Esophagus mucosa (tissue), 1 donor: Measurements from ENCODE around the gene SCNN1A. TPM values are rescaled to one million over a fixed set of nuclear protein-coding genes. Genes with fewer than 3 reads are reported as not detected.
A peak's percentile ranks its signal among the peaks of the same experiment; 100 is the strongest.
"Not testable (repeated sequence)": the region's sequence is repeated elsewhere in the genome, so short reads cannot be mapped to it uniquely, and the experiment has no call there.

Experiments used
- ATAC-seq: fragments of 200-7000 bp; cut with Tn5 transposase; one replicate; pipeline ENCODE4 v1.9.1; 2020
- total RNA-seq: library from RNA; stranded (reverse); gene quantifications from one replicate; pipeline ENCODE4 v1.2.4, GENCODE V29; 2023
- donor health status: DM: yes; HTN: yes; CAD: no.

Gene SCNN1A
- total RNA-seq, 1 donor from 2014 or later, result 142 TPM

DNA sequence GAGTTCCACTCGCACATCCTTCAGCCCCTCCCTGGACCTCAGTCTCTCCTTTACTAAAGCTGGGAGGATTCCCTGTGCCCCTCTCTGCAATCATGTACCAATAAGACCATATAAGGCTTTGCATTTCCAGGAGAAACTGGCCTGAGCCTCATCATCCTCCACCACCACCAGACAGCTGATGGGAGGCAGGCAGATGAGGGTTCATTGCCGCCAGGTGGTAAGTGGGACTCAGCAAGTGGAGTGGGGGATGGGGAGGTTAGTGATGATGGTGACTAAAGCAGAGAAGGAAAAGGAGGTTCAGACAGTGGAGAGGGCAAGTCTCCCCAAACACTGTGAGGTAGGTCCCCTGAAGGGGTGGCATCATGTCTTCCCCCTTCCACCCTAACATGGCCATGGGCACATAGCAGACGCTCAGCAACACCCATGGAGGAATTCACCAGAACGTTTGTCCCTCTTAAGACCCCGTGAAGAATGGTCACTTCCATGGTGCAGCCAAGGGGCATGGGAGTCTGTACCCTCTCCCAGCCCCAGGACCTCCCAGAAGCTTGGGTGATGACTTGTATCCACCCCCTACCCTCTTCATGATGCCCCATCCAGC, 29.0 kb downstream of the SCNN1A start:
- ATAC-seq, result no peak

DNA sequence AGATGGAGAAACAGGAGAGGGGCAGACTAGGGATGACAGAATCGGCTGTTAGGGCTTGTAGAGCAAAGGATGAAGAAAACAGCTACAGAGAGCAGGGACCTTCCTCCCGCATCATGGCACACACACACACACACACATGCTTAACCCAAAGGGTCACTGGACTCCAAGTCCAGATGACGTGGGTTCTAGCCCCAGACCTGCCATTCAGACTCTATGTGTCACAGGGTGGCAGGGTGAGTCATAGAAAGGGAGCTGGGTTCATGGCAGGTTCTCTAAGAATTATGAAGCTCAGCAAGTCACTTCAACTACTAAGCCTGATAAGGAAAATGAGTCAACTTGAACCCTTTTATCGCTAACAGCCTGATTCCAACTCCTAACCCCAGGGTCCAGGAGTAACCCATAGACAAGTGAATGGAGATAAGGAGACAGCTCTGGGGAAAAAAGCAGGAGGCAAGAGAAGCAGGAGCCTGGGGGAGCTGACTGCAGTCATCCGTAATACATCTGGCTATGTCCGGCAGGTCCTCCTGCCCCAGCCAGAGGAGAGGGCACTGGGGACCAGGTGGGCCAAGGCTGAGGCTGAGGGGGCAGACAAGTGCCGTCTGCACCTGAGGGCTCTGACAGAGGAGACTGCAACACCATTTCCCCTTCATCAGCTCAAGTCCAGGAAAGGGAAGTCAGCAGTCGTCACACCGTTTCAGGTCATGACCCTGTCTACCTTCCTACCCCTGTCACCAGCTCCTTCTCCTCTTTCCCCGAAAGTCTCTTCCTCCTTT, 29.9 kb downstream of the SCNN1A start:
- ATAC-seq, result peak; percentile 53

DNA sequence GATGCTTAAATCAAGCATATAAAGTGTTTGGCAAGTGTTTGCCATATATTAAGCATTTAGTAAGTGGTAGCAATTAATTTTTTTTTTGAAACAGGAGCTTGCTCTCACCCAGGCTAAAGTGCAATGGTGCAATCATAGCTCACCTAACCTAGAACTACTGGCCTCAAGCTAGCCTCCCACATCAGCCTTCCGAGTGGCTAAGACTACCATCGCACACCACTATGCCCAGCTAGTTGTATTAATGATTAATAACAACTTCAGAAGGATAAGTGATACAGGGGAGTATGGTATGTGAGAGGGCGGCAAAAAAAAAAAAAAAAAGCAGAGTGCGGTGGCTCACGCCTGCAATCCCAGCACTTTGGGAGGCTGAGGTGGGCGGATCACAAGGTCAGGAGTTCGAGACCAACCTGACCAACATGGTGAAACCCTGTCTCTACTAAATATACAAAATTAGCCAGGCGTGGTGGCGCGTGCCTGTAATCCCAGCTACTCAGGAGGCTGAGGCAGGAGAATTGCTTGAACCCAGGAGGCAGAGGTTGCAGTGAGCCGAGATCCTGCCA, 31.2 kb downstream of the SCNN1A start:
- not testable (repeated sequence) for ATAC-seq

- ATAC-seq, result no peak
Observed at GRCh38 chr12:6343518-6343917, 31.8 kb downstream of the SCNN1A start.

DNA sequence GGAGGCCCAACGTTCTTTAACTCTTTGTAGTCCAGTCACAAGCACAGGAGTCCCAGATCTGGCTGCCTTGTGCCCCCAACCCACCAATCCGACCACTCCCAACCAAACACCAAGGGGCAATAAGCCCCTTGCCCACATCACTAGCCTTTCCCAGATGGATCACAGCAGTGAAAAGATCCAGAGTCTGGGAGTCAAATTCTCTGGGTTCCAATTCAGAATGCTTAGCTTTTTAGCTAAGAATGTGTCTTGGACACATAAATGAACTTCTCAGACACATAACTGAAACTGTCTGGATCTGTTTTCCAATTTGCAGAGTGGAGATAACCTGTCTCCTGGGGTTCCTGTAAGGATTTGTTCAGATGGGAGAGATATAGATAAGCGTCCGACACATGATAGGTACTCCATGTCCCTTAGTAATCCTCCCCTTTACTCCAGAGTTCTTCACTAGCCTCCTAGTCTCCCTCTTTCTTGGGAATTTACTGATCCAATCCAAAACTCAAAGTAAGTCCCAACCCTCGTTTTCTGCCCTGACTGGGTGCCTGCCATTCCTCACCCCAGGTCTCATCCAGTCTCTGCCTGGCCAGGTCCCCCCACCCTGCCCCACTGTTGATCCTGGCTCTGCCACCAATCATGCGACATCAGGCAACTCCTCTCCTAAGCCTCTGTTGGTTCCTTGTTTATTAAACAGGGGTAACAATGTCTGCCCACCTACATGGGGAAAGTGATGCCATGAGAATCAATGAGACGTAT, 33.0 kb downstream of the SCNN1A start:
- ATAC-seq, result no peak

DNA sequence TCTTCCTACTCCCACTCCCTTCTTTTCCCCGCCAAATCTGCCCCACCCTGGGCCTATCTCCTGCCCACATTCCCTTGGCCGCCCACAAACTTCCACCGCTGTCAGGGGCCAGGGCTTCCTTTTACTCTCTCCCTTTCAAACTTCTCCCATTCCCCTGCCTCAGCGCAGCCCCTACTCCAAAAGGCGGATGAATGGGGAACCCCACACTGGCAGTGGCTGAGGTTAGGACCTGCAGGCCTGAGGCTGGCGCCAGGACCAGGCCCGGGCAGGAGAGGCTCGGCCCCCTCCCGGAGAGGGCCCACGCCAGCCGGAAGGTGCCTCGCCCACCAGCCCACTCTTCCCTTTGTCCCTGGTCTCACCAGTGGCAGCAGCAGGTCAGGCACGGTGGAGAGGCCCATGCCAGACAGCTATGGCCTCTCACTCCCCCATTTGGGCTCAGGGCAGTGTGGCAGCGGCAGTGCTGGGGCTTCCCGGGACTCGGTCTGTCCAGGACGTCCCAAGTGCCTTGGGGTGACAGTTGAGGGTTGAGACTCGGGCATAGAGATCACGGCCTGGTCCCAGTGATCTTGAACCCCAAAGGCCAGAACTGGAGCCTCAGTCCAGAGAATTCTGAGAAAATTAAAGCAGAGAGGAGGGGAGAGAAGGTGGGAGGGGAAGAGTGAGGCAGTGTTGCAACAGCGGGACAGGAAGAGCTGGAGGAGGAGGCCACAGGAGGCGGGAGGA, 33.8 kb downstream of the SCNN1A start, which contains the start of gene TNFRSF1A:
TSS of gene TNFRSF1A (minus strand) at position 660 of the 723 bp plus-strand sequence. CDS start at position 398, 262 bp downstream.
- ATAC-seq, result peak; percentile 56

- no peak for ATAC-seq
Observed at GRCh38 chr12:6340745-6341416, 34.5 kb downstream of the SCNN1A start.

- no peak for ATAC-seq
Observed at GRCh38 chr12:6340032-6340638, 35.2 kb downstream of the SCNN1A start.

DNA sequence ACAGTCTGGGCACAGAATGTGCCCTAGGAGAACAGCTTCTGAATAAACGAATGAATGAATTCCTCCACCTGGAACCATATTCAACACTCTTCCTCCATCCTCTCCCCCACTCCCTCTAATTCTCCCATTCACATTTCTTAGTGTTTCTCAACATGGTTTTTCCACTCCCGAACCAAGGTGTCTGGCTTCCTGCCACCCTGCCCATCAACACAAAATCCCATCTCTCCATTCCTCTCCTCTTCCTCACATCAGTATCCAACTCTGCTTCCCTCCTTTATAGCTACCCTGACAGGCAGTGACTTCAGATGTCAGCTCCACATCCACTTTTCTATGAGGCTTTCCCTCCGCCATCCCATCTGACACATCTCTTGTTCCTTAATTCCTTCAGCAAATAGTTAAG, 36.4 kb downstream of the SCNN1A start:
- ATAC-seq, result no peak

GRCh38 chr12:6338536-6338935, 36.8 kb downstream of the SCNN1A start:
- ATAC-seq, result not testable (repeated sequence)

- ATAC-seq, result no peak
Observed at GRCh38 chr12:6337958-6338433, 37.4 kb downstream of the SCNN1A start.

- ATAC-seq, result peak; percentile 3
Observed at GRCh38 chr12:6336889-6337853, 38.2 kb downstream of the SCNN1A start.

DNA sequence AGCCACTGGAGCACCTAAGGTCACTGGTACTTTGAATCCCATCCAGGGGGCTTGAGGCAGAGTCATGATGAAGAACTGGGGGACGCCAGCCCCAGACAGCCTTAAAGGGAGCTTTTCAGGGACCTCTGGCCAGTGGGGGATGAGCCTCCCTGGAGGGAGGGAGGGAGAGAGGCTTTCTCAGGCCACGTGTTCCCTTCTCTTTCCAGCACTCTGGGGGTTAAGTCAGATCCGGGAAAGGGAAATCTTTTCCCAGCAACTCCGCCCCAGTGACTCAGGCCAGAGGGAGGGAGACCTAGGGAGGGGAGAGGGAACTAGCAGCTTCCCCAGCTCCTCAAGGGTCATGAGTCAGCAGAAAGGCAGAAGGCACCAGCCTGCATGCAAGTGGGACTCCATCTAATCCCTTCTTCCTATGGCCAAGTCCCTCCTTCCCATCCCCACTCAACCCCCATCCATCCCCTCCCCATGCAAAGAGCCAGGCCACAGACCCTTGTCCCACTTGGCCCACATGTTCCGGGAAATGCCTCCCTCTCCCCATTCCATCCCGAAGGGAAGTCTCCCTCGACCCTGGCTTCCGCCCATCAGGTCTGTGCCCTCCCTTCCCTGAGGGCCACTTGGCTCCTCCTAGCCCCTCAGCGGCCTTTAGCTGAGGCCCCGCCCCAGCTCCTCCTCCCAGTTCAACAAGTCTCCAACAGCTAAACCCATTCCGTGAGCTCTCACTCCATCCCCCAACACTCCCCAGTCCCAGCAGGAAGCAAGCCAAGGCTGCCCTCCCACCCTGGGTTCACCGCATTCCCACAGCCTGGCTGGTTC, 39.1 kb downstream of the SCNN1A start:
- ATAC-seq, result peak; percentile 73

GRCh38 chr12:6335451-6336078, 39.8 kb downstream of the SCNN1A start:
- ATAC-seq, result peak; percentile 47

DNA sequence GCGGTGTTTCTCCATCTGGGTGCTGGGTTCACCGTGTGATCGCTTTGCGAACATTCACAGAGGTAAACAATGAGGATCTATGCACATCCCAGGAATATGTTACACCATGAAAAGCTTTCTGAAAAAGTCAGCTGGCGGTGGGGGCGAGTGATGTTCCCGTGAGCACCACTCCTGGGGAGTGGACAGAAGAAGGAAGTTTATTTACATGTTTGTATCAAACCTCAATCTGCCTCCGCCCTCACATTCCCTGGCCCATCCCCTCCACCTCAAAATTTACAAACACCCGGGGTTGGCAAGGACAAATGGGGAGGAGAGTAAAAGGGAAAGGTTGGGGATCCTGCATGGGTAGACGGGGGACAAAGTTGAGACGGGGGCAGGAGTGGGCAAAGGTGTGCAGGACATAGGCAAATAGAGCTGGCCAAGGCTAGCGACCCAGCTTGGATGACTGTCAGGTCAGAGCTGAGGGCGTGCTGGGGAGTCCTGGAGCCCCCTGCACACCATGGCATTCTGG, 40.4 kb downstream of the SCNN1A start:
- ATAC-seq, result no peak

DNA sequence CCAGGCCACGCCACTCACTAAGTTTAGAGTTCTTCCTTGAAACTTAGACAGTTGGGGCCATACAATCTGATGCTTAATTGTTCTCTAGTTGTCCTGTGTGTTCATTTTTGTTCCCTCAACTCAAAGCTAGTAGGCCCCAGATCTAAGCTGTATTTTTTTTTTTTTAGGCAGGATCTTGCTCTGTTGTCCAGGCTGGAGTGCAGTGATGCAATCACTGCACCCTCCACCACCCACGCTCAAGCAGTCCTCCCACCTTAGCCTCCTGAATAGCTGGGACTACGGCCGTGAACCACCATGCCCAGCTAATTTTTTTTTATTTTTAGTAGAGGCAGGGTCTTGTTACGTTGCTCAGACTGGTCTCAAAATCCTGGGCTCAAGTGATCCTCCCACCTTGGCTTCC, 41.0 kb downstream of the SCNN1A start:
- ATAC-seq, result no peak

GRCh38 chr12:6333566-6333965, 41.8 kb downstream of the SCNN1A start:
- peak; percentile 2 for ATAC-seq

DNA sequence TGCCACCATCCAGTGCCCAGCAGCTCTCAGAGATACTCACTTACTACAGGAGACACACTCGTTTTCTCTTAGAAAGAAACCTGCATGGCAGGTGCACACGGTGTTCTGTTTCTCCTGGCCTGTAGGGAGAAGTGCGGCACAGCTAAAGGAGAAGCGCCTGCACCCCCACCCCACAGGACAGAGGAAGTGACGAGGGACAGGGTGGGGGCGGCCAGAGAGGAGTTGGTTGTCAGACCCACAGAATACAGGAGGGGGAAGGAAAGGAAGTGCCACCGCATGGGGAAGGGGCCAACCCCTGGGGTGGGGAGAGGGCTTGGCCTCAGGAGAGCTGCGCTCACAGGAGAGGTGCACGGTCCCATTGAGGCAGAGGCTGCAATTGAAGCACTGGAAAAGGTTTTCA, 42.3 kb downstream of the SCNN1A start:
- no peak for ATAC-seq
